Stimulated activated CD8-positive, alpha-beta memory T cell treated with anti-CD3 and anti-CD28 coated beads, Interleukin-7, amount 100 ng/mL, for 24 hours (primary cell): ENCODE measurements around the gene NUDT7.

Source experiments
- DNase-seq: peaks from one replicate; pipeline ENCODE4 v3.0.0-alpha.2; 2020; ENCODE audit warnings: low read depth

Gene NUDT7

DNA sequence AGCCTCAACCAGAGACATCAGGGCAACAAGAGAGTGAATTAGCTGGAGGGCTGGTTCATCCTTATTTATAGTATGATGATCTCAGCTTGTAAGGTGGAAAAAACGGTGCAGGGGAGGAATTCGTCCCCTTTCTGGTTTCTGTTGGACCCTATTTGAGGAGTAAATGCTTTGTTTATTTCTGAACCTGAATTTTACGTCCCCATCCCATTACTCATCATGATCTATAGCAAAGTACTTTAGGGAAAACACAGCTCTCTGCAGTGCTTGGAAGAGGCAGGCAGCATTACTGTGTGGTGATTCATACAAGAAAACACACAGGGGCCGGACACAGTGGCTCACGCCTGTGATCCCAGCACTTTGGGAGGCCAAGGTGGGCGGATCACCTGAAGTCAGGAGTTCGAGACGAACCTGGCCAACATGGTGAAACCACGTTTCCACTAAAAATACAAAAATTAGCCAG is 58.1 kb downstream of the NUDT7 start:
- DNase-seq, result no peak

DNA sequence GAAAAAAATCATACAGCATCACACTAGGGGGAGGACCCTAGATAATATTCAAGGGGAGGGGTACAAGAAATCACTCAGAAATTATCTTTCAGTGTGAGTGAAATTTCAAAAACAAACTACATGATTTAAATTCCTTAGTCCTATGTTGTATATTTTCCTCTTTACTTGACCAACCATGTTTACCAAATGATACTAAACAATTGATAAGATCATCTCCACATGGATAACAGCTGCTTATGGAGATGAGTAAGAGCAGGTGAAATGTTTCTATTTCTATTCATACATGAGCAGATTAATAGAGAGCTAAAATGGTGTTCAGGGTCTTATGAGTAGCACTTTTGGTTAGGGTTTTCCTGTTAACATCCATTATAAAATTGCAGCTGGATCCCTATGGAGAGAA is 58.8 kb downstream of the NUDT7 start:
- no peak for DNase-seq

DNA sequence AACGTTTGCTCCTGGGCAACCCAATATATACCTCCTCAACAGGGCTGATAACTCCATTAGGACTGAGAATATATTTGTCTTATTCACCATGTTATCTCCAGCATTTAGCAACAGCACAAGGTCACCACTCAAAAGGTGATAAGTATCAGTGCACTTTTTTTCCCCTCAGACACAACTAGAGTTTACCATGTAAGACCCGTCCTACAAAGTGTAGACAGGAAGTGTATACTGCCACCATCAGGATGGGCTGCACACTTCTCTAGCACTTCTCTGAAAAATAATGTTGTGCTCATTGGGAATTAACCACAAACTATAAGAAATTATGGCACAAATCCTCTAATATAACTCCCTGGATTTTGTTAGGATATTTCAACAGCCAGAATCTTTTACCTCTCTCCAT is 60.4 kb downstream of the NUDT7 start:
- no peak for DNase-seq

DNA sequence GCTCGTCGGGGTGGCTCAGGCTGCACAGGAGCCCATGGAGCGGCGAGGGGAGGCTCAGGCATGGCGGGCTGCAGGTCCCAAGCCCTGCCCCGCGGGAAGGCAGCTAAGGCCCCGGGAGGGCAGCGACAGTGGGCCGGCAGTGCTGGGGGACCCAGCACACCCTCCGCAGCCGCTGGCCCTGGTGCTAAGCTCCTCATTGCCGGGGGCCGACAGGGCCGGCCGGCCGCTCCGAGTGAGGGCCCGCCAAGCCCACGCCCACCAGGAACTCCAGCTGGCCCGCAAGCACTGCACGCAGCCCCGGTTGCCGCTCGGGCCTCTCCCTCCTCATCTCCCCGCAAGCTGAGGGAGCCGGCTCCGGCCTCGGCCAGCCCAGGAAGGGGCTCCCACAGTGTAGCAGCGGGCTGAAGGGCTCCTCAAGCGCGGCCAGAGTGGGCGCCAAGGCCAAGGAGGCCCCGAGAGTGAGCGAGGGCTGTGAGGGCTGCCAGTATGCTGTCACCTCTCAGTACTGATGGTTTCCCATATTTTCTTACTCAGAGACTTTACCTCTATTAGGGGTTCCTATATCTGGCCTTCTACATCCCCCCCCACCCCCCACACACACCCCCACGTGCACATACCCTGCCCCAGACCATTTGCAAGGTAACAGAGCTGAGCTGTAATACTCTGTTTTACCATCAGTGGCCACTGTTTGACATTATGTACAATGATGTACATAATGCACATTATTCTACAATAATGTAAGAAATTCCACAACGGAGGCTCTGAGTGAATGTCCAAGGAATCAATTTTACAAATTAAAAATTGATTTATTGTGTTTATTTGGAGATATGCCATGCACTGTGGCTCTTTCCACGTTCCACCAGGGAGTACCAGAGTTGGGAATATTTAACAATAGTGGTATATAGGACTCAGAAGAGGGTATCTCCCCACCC is 62.4 kb downstream of the NUDT7 start:
- no peak for DNase-seq

DNA sequence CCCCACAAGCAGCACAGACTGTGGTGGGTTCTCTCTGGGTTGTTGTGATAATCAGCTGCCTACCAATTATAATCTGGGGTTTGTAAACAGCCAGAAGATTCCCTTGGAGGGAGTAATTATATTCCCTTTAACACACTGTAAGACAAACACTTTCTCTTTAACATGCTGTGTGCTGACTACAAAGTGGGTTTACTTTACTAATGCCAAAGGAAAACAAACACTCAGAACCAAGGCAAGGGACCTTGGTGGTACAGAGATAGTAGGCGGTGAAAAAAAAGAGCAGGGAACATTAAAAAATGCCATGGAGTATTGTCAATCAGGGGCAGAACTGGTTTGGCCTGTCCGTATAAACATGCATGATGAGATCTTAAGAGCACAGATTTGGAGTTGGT is 63.1 kb downstream of the NUDT7 start:
- DNase-seq, result no peak

DNA sequence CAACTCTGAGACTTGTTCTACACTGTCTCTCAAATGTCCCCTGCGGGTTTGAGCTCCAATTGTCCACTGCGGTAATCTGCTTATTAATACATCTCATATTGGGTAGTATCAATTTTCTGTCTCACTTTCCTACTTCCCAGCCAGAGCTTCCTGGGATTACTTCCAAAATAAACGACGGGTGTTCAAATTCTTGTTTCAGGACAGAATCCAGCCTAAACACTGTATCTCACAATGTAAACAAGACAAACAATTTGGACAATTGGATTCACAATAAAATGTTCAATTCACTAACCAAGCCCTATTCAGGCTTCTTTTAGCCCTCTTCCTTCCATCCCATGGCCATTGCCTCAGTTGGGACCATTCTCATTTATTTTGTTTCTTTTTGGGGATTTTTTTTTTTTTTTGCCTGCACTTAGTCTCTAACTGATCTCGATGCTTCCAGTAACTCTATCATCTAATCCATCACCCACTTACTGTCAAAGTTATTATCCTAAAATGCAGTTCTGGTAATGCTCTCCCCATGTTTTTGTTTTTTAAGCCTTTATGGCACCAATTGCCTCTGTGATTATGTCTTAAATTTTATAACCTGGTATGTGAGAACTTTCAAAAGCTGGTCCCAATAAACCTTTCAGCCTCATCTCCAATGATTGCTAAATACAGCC is 64.0 kb downstream of the NUDT7 start:
- DNase-seq, result no peak

DNA sequence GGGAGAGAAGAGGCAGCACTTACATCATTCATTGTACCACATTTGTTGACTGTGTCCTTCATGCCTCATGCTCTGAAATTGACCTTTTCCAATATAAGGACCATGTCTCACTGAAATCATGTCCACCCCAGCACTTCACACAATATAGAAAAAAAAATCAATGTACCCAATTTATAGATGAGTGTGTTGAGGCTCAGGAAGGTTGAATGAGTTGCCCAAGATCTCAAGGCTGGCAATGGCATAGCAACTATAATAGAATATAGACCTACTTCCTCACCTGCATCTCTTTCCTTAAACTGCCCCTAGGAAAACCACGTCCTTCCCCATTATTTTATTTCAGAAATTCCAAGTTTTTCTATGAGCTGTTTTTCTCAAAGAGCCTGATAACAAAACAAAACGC is 65.1 kb downstream of the NUDT7 start:
- DNase-seq, result no peak

DNA sequence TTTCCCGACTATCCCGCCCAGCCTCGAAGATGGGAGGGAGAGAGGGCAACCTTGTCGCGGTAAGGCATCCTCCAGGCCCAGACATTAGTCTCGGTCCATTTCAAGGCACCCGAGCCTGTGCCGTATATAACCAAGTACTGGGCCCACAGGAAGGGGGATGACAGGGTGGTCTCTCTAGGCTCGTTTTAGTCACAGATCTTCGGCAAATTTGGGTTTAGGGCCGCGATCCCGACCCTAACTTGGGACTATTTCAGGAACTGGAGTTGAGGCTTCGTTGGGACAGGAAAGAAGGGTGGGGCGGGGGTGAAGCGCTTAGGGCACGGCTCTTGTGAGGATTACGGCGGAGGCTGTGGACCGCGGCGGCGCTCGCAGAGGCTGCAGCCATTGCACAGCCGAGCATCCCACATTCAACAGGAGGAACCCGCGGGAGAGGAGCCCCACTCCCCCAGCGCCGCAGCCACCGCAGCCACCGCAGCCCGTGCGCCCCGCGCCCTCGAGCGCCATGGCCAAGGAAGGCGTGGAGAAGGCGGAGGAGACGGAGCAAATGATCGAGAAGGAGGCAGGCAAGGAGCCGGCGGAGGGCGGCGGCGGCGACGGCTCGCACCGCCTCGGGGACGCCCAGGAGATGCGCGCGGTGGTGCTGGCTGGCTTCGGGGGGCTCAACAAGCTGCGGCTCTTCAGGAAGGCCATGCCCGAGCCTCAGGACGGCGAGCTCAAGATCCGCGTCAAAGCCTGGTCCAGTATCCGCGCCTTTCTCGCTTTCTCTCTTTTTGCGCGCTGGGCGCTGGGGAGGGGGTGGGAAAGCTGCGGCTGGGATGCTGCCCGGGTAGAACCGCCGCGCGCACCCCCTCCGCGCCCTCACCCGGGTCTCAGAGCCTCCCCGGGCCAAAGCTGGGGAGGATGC is 66.1 kb downstream of the NUDT7 start, which contains the start of gene VAT1L:
Gene VAT1L (plus strand): TSS at position 384 of the 904 bp plus-strand sequence. CDS start 119 bp downstream, at position 503.
- no peak for DNase-seq

DNA sequence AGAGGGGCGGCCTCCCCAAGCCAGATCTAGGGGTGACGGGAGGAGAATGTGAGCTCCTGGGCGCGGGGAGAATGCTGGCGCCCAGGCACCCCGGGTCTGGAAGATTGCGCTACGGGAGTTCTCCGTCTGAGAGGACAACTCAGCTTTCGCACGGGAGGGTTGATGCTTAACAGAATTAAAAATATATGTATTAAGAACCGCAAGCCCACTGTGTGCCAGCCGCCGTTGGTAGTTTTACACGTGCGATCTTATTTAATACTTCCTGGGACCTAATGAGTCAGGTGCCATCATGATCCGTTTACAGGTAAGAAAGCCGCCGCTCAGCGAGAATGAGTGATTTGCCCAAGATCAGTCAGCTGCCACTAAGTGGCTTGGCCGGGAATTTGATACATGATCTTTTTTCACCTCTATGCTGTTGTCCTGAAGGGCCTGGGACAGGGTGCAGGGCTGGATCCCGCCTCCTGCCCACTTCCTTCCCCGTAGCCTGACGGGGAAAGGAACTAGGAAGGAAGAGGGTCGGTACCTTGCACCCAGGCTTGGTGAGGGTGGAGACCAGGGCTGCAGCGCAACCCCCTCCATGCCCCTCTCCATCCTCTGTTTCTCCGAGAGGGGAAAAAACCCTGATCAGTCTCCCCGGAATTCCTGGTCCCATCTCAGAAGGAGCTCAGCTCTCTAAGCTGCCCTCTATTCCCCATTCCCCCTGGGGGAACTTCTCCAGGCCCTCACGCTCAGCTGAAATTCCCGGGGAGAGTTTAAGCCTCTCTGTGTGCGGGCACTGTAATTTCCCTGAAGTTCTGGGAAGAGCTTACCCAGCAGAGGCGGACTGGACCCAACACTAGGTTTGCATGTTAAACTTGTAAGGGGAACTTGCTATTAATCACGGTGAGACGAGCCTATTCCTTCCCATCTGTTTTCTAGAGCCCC is 67.0 kb downstream of the NUDT7 start:
- DNase-seq, result no peak

DNA sequence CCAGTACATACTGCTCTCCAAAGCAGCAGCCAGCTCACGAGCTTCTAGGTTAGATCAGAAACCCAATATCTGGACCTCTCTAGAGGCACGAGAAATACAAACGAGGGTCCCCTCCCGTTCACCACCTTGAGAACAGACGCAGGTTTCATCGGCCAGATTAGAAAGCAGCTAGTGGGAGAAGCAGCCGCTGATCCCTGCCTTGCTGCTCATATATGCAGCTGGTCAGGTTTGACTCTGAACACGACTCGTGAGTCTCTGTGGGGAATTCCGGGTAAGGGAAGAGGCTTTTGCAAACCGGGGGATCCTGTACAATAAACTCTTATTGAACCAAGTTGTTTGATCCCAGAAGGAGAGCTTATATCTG is 67.7 kb downstream of the NUDT7 start:
- DNase-seq, result no peak

DNA sequence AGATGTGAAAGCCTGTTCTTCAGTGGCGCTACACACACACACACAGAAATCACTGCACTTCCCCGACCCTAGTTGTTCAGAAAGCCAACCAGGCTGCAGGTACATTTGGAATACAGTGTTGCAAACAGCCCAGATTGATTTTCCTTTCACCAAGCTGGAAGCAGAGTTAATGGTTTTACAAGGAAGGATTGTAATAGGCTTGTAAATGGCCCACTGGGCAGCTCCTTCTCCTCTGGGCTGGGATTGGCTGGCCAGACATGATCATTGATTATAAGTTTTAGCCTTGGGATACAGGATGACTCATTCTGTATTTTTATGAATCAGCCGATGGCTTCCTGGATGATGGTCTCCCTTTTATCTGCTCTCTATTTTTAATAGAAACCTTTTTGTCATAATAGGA is 68.6 kb downstream of the NUDT7 start:
- no peak for DNase-seq
